K562 (cell line): ENCODE measurements around the gene PAK1IP1. TPM values are rescaled to one million over a fixed set of nuclear protein-coding genes. Genes with fewer than 3 reads are reported as not detected.

Experiments
- ATF1 ChIP-seq, 2 experiments: fragments of 450-650 bp in 1 of 2; IDR thresholded peaks; 2 replicates each; pipeline ENCODE4 v1.6.1; 2016; ENCODE audit warnings: missing compliant biosample characterization in 1 of 2, missing genetic modification characterization in 1 of 2
- CXXC5 ChIP-seq: fragments of 250-450 bp; sonication (Bioruptor Pico); IDR thresholded peaks from 2 replicates; pipeline ENCODE4 v1.8.0; 2022; ENCODE audit warnings: inconsistent platforms, mild to moderate bottlenecking, moderate library complexity
- E2F5 ChIP-seq: sonication (generic); formaldehyde crosslinking; IDR thresholded peaks from 2 replicates; pipeline ENCODE4 v1.8.0; 2022; ENCODE audit warnings: mild to moderate bottlenecking, missing genetic modification reagents
- KDM5B ChIP-seq: fragments of 200-600 bp; sonication (generic); IDR thresholded peaks from 2 replicates; pipeline ENCODE4 v1.6.1; 2012; ENCODE audit warnings: low read depth, mild to moderate bottlenecking, moderate library complexity, low read length, control low read depth, inconsistent platforms; ENCODE audit not compliant: insufficient replicate concordance
- MAFK ChIP-seq: IDR thresholded peaks from 2 replicates; pipeline ENCODE4 v1.6.1; 2011; ENCODE audit warnings: low read length, improper control_type of control experiment
- MBD2 ChIP-seq: sonication (generic); IDR thresholded peaks from 2 replicates; pipeline ENCODE4 v1.6.1; 2016; ENCODE audit warnings: low read depth, borderline replicate concordance
- MEIS2 ChIP-seq: fragments of 450-650 bp; IDR thresholded peaks from 2 replicates; pipeline ENCODE4 v1.6.1; 2014; ENCODE audit warnings: mild to moderate bottlenecking; ENCODE audit not compliant: partially characterized antibody
- MYC ChIP-seq, 2 experiments: fragments of 250-450 bp in 1 of 2; sonication (Bioruptor Pico) in 1 of 2; IDR thresholded peaks; 2 replicates each; pipeline versions ENCODE4 v1.5.1 to v1.6.1; 2012 to 2021; ENCODE audit warnings: low read depth in 2 of 2, borderline replicate concordance in 1 of 2, improper control_type of control experiment in 1 of 2, low read length in 1 of 2, mild to moderate bottlenecking in 1 of 2, moderate library complexity in 1 of 2
- NFYB ChIP-seq: IDR thresholded peaks from 2 replicates; pipeline ENCODE4 v1.6.1; 2011; ENCODE audit warnings: mild to moderate bottlenecking, moderate library complexity; ENCODE audit not compliant: insufficient read length; ENCODE audit errors: extremely low read depth
- RBM22 ChIP-seq: fragments of 200-400 bp; formaldehyde crosslinking; IDR thresholded peaks from 2 replicates; pipeline ENCODE4 v1.6.1; 2018; ENCODE audit warnings: low read length, low read depth; ENCODE audit not compliant: poor library complexity, severe bottlenecking
- SMARCA4 ChIP-seq: fragments of 450-650 bp; IDR thresholded peaks from 2 replicates; pipeline ENCODE4 v1.6.1; 2016
- SMARCE1 ChIP-seq: fragments of 450-650 bp; IDR thresholded peaks from 2 replicates; pipeline ENCODE4 v1.7.1; 2016; ENCODE audit warnings: mild to moderate bottlenecking
- STAT5A ChIP-seq: IDR thresholded peaks from 2 replicates; pipeline ENCODE4 v1.6.1; 2012; ENCODE audit warnings: low read length, inconsistent platforms, borderline replicate concordance
- TAL1 ChIP-seq: fragments of 450-650 bp; IDR thresholded peaks from 2 replicates; pipeline ENCODE4 v1.6.1; 2016; ENCODE audit warnings: mild to moderate bottlenecking
- XRCC5 ChIP-seq: fragments of 200-400 bp; formaldehyde crosslinking; IDR thresholded peaks from 2 replicates; pipeline ENCODE4 v1.6.1; 2017; ENCODE audit warnings: low read depth, mild to moderate bottlenecking, low read length
- YBX1 ChIP-seq: fragments of 450-650 bp; IDR thresholded peaks from 2 replicates; pipeline ENCODE4 v1.7.1; 2016; ENCODE audit warnings: mild to moderate bottlenecking
- ZBTB43 ChIP-seq: sonication (generic); formaldehyde crosslinking; IDR thresholded peaks from 2 replicates; pipeline ENCODE4 v1.8.0; 2023; ENCODE audit warnings: mild to moderate bottlenecking, missing genetic modification reagents
- ZNF174 ChIP-seq: fragments of 250-450 bp; sonication (Bioruptor Pico); IDR thresholded peaks from 2 replicates; pipeline ENCODE4 v1.4.0; 2020; ENCODE audit warnings: mild to moderate bottlenecking
- ZNF274 ChIP-seq: IDR thresholded peaks from 2 replicates; pipeline ENCODE4 v1.6.1; 2011; ENCODE audit warnings: low read depth, mild to moderate bottlenecking, low read length, moderate library complexity, borderline replicate concordance
- ZNF282 ChIP-seq: sonication (generic); formaldehyde crosslinking; IDR thresholded peaks from 2 replicates; pipeline ENCODE4 v1.8.1; 2023; ENCODE audit warnings: missing genetic modification reagents
- ZNF431 ChIP-seq: sonication (generic); formaldehyde crosslinking; IDR thresholded peaks from 2 replicates; pipeline ENCODE4 v1.8.0; 2022; ENCODE audit warnings: mild to moderate bottlenecking, missing genetic modification reagents
- ZSCAN29 ChIP-seq: fragments of 450-650 bp; IDR thresholded peaks from 2 replicates; pipeline ENCODE4 v1.6.1; 2017
- polyA plus RNA-seq, 8 experiments: library from polyadenylated mRNA; depleted of rRNA in 4 of 8; stranded (reverse) in 5 of 8; unstranded in 3 of 8; fragments of >200 nt; fragmentation: Nextera tagmentation in 2 of 8; fragmentation: Illumina TruSeq in 1 of 8; extraction: Ambion mirVana in 2 of 8; extraction: Trizol in 1 of 8; gene quantifications; 2 replicates each; pipeline versions ENCODE4 v1.2.1 to v1.2.3, GENCODE V29; 2011 to 2014; ENCODE audit warnings: inconsistent platforms in 1 of 8, missing spikeins in 1 of 8
- total RNA-seq, 7 experiments: library from RNA; depleted of rRNA in 6 of 7; stranded (reverse); fragments of >200 nt in 6 of 7; fragmentation: Illumina TruSeq in 2 of 7; extraction: Trizol in 2 of 7; gene quantifications; 2 replicates each; pipeline versions ENCODE4 v1.2.1 to v1.2.3, GENCODE V29; 2011 to 2021; ENCODE audit warnings: low replicate concordance in 1 of 7
- TF ChIP-seq, protein P1 (sequence below), 2 experiments: fragments of 450-650 bp; IDR thresholded peaks; 2 replicates each; pipeline ENCODE4 v1.6.1; 2018; ENCODE audit warnings: mild to moderate bottlenecking in 2 of 2, low read depth in 1 of 2; ENCODE audit not compliant: partially characterized antibody in 2 of 2

Gene PAK1IP1
- total and polyA plus RNA-seq, 9 of the 15 experiments (the other 6 are each of a cell fraction or from before 2014, with no cell fraction given), result 50.0 to 200 (median 87.0) TPM

DNA sequence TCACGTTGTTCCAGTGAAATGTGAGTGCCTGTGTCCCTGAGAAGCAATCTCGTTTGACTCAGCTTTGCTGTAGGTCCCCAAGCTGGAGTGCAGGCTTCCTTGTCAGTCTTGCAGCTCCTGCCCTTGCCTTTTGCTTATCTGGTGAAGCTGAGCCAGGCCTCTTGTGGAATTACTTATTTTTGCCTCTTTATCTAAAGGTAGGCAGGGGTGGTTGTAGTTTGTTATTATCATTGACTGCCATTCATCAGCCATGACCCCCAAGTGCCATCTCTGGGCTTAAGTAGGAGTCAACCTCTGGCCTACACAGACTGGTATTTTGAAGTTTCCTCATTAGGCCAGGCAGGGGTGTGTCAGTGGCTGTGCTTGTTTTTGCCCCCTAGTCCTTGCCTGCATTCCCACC, 55.0 kb downstream of the PAK1IP1 start (continued):
- no peak for TF ChIP-seq ATF1 (CRISPR knock-in tag; IDR thresholded peaks at IDR 0.05)
- no peak for TF ChIP-seq ATF1 (tag; IDR thresholded peaks at IDR 0.05)
- TF ChIP-seq ZNF274, result peak; percentile 61; the same call in 1 of the 2 replicates
- no peak for TF ChIP-seq ZNF431
- no peak for TF ChIP-seq ZBTB43
- TF ChIP-seq MBD2, result peak; percentile 29; the same call in 1 of the 2 replicates
- no peak for TF ChIP-seq NFYB
- no peak for TF ChIP-seq YBX1
- peak; percentile 68; the same call in 1 of the 2 replicates for TF ChIP-seq SMARCE1
- TF ChIP-seq, protein P1, sequence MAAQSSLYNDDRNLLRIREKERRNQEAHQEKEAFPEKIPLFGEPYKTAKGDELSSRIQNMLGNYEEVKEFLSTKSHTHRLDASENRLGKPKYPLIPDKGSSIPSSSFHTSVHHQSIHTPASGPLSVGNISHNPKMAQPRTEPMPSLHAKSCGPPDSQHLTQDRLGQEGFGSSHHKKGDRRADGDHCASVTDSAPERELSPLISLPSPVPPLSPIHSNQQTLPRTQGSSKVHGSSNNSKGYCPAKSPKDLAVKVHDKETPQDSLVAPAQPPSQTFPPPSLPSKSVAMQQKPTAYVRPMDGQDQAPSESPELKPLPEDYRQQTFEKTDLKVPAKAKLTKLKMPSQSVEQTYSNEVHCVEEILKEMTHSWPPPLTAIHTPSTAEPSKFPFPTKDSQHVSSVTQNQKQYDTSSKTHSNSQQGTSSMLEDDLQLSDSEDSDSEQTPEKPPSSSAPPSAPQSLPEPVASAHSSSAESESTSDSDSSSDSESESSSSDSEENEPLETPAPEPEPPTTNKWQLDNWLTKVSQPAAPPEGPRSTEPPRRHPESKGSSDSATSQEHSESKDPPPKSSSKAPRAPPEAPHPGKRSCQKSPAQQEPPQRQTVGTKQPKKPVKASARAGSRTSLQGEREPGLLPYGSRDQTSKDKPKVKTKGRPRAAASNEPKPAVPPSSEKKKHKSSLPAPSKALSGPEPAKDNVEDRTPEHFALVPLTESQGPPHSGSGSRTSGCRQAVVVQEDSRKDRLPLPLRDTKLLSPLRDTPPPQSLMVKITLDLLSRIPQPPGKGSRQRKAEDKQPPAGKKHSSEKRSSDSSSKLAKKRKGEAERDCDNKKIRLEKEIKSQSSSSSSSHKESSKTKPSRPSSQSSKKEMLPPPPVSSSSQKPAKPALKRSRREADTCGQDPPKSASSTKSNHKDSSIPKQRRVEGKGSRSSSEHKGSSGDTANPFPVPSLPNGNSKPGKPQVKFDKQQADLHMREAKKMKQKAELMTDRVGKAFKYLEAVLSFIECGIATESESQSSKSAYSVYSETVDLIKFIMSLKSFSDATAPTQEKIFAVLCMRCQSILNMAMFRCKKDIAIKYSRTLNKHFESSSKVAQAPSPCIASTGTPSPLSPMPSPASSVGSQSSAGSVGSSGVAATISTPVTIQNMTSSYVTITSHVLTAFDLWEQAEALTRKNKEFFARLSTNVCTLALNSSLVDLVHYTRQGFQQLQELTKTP (IDR thresholded peaks at IDR 0.05; ENCODE audit: low read depth in 1 of 2, partially characterized antibody in 2 of 2), result peak in 1 of 2 experiments; percentile 19
- no peak for TF ChIP-seq MYC (IDR thresholded peaks at IDR 0.05; ENCODE audit: low read depth, low read length)
- no peak for TF ChIP-seq MYC (CRISPR knock-in tag; IDR thresholded peaks at IDR 0.05; ENCODE audit: borderline replicate concordance, low read depth)
- no peak for TF ChIP-seq RBM22
- no peak for TF ChIP-seq ZNF174 (CRISPR knock-in tag)
- TF ChIP-seq MEIS2, result peak; percentile 74
- peak; percentile 92 for TF ChIP-seq STAT5A
- TF ChIP-seq E2F5, result no peak
- peak; percentile 89 for TF ChIP-seq TAL1
- TF ChIP-seq ZSCAN29, result no peak
- no peak for TF ChIP-seq KDM5B
- no peak for TF ChIP-seq ZNF282 (CRISPR knock-in tag)
- TF ChIP-seq MAFK, result no peak
- 0 out of 2 replicates have a peak, but pooled peaks have one; percentile 28 for TF ChIP-seq XRCC5
- TF ChIP-seq CXXC5 (CRISPR knock-in tag), result no peak
- TF ChIP-seq SMARCA4, result peak; percentile 68
